Kidney (tissue), 14 donors: ENCODE measurements around the gene EMC10. TPM values are rescaled to one million over a fixed set of nuclear protein-coding genes. Genes with fewer than 3 reads are reported as not detected.
A peak's percentile ranks its signal among the peaks of the same experiment; 100 is the strongest.

ENCODE experiments used
- DNase-seq, 5 donors: peaks; one replicate each; pipeline ENCODE4 v3.0.0-alpha.2; 2013 to 2020
- FAIRE-seq: peaks from 2 replicates; lab custom pipeline; 2012; peaks lifted over from hg19 to GRCh38; lab: Jason Lieb, UNC
- H3K27ac ChIP-seq, 2 donors: one replicate each; pipeline ENCODE4 v1.7.0; 2013; ENCODE audit warnings: low read depth in 2 of 2, low read length in 2 of 2, inconsistent platforms in 1 of 2
- H3K27me3 ChIP-seq: one replicate; pipeline ENCODE4 v1.7.1; 2013; ENCODE audit warnings: low read length, inconsistent platforms; ENCODE audit not compliant: control insufficient read depth, insufficient read depth
- H3K36me3 ChIP-seq, 3 donors: one replicate each; pipeline versions ENCODE4 v1.7.0 to v1.7.1; 2013; ENCODE audit warnings: low read length in 3 of 3, control low read depth in 1 of 3, inconsistent platforms in 1 of 3; ENCODE audit not compliant: insufficient read depth in 3 of 3, control insufficient read depth in 2 of 3
- H3K4me1 ChIP-seq, 3 donors: one replicate each; pipeline versions ENCODE4 v1.7.0 to v1.7.1; 2013; ENCODE audit warnings: low read length in 3 of 3, inconsistent platforms in 1 of 3, low read depth in 1 of 3; ENCODE audit not compliant: control insufficient read depth in 2 of 3, insufficient read depth in 2 of 3
- H3K4me3 ChIP-seq, 3 donors: one replicate each; pipeline versions ENCODE4 v1.7.0 to v1.8.1; 2013; ENCODE audit warnings: low read length in 3 of 3, control low read depth in 1 of 3, inconsistent platforms in 1 of 3
- H3K9ac ChIP-seq, 3 donors: one replicate each; pipeline versions ENCODE4 v1.7.0 to v1.7.1; 2013; ENCODE audit warnings: low read length in 3 of 3, control low read depth in 1 of 3, inconsistent platforms in 1 of 3
- H3K9me3 ChIP-seq, 3 donors: one replicate each; pipeline versions ENCODE4 v1.7.0 to v1.7.1; 2013; ENCODE audit warnings: low read length in 3 of 3, control low read depth in 1 of 3, inconsistent platforms in 1 of 3; ENCODE audit not compliant: control insufficient read depth in 2 of 3, insufficient read depth in 1 of 3
- intact Hi-C: fragments of 100-400 bp; cut with DNase I; formaldehyde crosslinking; loops from one replicate; pipeline ENCODE4 v1.11.1; 2022
- polyA plus RNA-seq: library from polyadenylated mRNA; stranded (reverse); fragments of 350-450 nt; fragmentation: Illumina TruSeq; extraction: RNeasy Lipid Tissue Mini Kit (QIAGEN cat#74804); gene quantifications from one replicate; pipeline ENCODE4 v1.2.3, GENCODE V29; 2014; ENCODE audit warnings: low read depth, low replicate concordance; ENCODE audit not compliant: insufficient read depth
- total RNA-seq: library from RNA; stranded (reverse); fragmentation: NEBNext Ultra II Directional; extraction: Animal tissue kit (Norgen Biotek cat#: 25700); gene quantifications from one replicate; pipeline ENCODE4 v1.2.1, GENCODE V29; 2021
- TF ChIP-seq, protein P1 (sequence below): IDR thresholded peaks from 3 replicates; pipeline ENCODE4 v1.5.1; 2012; ENCODE audit warnings: mild to moderate bottlenecking, moderate library complexity, borderline replicate concordance; ENCODE audit not compliant: insufficient read depth; ENCODE audit errors: extremely low read depth
- donor health status: control.
- donor health status: control.
- donor health status: control.
- donor health status: control.
- donor health status: control.
- donor health status: DM: yes; HTN: yes; CAD: no.
- donor health status: Normal renal cell carcinoma (clear cell type).

Gene EMC10
- total and polyA plus RNA-seq, 2 donors from 2014 or later: 184 to 199 TPM

DNA sequence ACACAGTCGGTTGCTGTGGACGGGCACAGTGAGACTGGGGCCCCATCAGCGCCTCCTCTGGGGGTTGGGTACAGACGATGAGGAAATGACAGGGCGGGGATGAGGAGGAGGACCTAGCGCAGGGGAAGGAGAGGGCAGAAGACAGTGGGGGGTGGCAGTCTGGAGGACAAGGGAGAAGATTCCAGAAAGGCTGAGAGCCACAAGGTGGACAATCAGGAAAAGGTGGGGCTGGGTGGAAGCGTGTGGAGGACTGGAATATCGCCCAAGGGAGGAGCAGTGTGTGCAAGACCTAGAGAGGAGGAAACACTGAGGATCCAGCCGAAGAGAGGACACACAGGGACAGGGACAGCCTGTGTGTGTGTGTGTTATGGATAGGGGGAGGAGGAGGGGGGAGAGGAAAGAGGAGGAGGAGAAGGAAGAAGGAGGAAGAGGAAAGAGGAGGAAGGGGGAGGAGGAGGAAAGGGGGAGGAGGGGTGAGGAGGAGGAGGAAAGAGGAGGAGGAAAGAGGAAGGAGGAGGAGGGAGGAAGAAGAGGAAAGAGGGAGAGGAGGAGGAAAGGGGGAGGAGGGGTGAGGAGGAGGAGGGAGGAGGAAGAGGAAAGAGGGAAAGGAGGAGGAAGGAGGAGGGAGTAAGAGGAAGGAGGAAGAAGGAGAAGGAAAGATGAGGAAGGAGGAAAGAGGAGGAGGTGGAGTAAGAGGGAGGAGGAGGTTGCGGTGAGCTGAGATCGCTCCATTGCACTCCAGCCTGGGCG lies 16.2 kb downstream of the EMC10 start:
- peaks cover 7% of the 10 kb centered on the region for H3K27me3 ChIP-seq
- no peaks in the 10 kb centered on the region for H3K4me1 ChIP-seq
- H3K9me3 ChIP-seq: no peaks in the 10 kb centered on the region
- DNase-seq: peak in 2 of 5 donors; percentile 38
- no peak for FAIRE-seq
- no peak overlapping the region for H3K9ac ChIP-seq
- TF ChIP-seq, protein P1, sequence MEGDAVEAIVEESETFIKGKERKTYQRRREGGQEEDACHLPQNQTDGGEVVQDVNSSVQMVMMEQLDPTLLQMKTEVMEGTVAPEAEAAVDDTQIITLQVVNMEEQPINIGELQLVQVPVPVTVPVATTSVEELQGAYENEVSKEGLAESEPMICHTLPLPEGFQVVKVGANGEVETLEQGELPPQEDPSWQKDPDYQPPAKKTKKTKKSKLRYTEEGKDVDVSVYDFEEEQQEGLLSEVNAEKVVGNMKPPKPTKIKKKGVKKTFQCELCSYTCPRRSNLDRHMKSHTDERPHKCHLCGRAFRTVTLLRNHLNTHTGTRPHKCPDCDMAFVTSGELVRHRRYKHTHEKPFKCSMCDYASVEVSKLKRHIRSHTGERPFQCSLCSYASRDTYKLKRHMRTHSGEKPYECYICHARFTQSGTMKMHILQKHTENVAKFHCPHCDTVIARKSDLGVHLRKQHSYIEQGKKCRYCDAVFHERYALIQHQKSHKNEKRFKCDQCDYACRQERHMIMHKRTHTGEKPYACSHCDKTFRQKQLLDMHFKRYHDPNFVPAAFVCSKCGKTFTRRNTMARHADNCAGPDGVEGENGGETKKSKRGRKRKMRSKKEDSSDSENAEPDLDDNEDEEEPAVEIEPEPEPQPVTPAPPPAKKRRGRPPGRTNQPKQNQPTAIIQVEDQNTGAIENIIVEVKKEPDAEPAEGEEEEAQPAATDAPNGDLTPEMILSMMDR: no peak
- H3K27ac ChIP-seq: no peak overlapping the region
- no peak overlapping the region for H3K4me3 ChIP-seq
- H3K36me3 ChIP-seq: no peaks in the 10 kb centered on the region
- intact Hi-C loops: no loop called here

DNA sequence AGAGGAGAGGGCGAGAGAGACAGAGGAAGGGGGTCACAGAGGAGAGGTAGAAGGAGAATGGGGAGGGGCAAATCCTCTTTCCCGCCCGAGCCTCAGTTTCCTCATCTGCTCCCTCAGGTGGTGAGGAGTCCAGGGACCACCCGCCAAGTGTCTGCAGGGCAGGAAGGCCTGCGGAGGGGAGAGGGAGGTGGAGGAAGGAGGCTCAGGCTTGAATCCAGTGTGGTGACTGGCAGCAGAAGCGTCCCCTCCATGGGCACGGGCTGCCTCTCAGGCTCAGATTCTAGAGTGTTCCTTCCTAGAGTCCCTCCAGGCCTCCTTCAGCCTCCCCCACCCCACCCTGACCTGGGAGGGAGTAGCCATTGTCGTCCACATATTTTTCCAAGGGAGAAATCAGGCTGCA lies 16.9 kb downstream of the EMC10 start:
- FAIRE-seq: no peak
- intact Hi-C loops: no loop called here
- peaks cover 7% of the 10 kb centered on the region for H3K27me3 ChIP-seq

DNA sequence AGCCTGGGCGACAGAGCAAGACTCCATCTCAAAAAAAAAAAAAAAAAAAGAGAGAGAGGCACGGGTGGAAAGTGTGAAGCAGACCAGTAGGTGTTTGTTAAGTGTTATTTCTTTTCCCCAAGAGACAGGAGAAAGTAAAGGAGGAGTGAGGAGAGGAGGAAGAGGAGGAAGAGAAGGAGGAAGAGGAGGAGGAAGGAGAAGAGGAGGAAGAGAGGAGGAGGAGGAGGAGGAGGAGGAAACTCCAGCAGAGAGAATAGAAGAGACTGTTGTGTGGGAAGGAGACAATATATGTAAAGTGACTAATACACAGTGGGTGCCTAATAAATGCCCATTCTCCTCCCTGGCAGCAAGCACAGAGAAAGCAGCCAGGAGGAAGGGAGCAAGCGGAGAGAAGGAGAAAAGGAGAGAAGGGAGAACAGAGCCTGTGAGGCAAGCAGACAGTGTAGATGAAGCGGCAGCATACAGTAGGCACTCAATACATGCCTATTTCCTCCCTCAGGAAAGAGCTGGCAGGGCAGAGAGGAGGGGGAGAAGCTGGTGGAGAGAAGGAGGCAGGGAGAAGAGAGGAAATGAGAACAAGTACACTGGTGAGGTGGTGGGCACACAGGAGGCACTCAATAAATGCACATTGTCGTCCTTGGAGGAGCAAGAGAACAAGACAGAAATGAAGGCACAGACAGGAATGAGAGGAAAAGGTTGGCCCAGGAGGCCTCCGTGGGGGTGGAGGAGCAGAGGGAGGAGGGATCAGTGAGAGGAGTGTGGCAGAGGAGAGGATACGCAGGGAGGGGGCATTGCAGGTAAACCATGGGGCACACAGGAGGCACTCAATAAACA lies 18.1 kb downstream of the EMC10 start:
- Histone ChIP-seq H3K36me3 (no peaks in the 10 kb centered on the region), H3K9me3 (no peaks in the 10 kb centered on the region), H3K27me3 (peaks cover 11% of the 10 kb centered on the region), H3K4me1 (no peaks in the 10 kb centered on the region), H3K27ac (no peak overlapping the region), H3K4me3 (no peak overlapping the region), H3K9ac (no peak overlapping the region)
- intact Hi-C loops: no loop called here
- TF ChIP-seq, protein P1: no peak
- peak in 1 of 5 donors; percentile 16 for DNase-seq
- FAIRE-seq: no peak

More for the DNA sequence above, 16.9 kb downstream of the EMC10 start:
- Histone ChIP-seq H3K27ac (no peak overlapping the region), H3K4me1 (no peaks in the 10 kb centered on the region), H3K36me3 (no peaks in the 10 kb centered on the region), H3K4me3 (no peak overlapping the region), H3K9me3 (no peaks in the 10 kb centered on the region), H3K9ac (no peak overlapping the region)
- TF ChIP-seq, protein P1: no peak
- peak in 1 of 5 donors; percentile 46 for DNase-seq
